ENCODE results near the gene NPTXR. TPM values are rescaled to one million over a fixed set of nuclear protein-coding genes. Genes with fewer than 3 reads are reported as not detected.

NPTXR gene
- polyA plus RNA-seq, 3 donors: 0.04 TPM; not detected in 2

- H3K9me3 Mint-ChIP-seq: peaks cover 0 to 2% (median 0%) of the 10 kb centered on the region in 7 donors
- no peak for TF ChIP-seq CTCF (IDR thresholded peaks at IDR 0.05)
- H3K27ac Mint-ChIP-seq: no peak overlapping the region
- H3K4me1 Mint-ChIP-seq: peaks cover 17% of the 10 kb centered on the region
- no peaks in the 10 kb centered on the region for H3K36me3 Mint-ChIP-seq
- H3K4me1 ChIP-seq (ENCODE audit: control insufficient read depth in 1 of 2, insufficient read depth in 2 of 2, low read length in 2 of 2): peaks cover 9% of the 10 kb centered on the region in 2 donors
- H3K36me3 ChIP-seq (replicated peaks in 1 of 2; ENCODE audit: control insufficient read depth in 1 of 2, insufficient read depth in 2 of 2, low read length in 2 of 2): no peaks in the 10 kb centered on the region
- no peak overlapping the region for H3K4me3 ChIP-seq (replicated peaks in 1 of 3; ENCODE audit: low read depth in 2 of 3, low read length in 3 of 3)
- H3K4me2 ChIP-seq (replicated peaks; ENCODE audit: extremely low read depth, low read length, poor library complexity, severe bottlenecking): no peak overlapping the region
- DNase-seq: no peak
- no peak overlapping the region for H3K9ac ChIP-seq (ENCODE audit: insufficient read depth, low read length, poor library complexity, severe bottlenecking)
- H3K9me3 ChIP-seq (replicated peaks in 1 of 2; ENCODE audit: control insufficient read depth in 1 of 2, insufficient read depth in 1 of 2, low read length in 2 of 2): no peaks in the 10 kb centered on the region
- H3K27me3 ChIP-seq (ENCODE audit: control insufficient read depth in 2 of 2, insufficient read depth in 2 of 2, low read length in 2 of 2): no peaks in the 10 kb centered on the region
- peaks cover 8 to 10% (median 8%) of the 10 kb centered on the region in 3 donors for H3K27me3 Mint-ChIP-seq (ENCODE audit: low read depth in 3 of 3)
- intact Hi-C loops (cut with micrococcal nuclease): no loop called here
- no peaks in the 10 kb centered on the region for H3K79me2 ChIP-seq (ENCODE audit: insufficient read depth, low read length)
- H4K20me1 ChIP-seq (ENCODE audit: insufficient read depth, low read length): no peaks in the 10 kb centered on the region
- peak overlapping the region; percentile 7 for H2AFZ ChIP-seq (ENCODE audit: insufficient read depth, low read depth, low read length, poor library complexity, severe bottlenecking)
- H3K4me3 Mint-ChIP-seq: peak overlapping the region in 1 of 2 donors; percentile 46
- 3% methylated on average over 9 of the region's 9 CpGs for WGBS (ENCODE audit: insufficient coverage)
- H3K27ac ChIP-seq (ENCODE audit: low read depth in 1 of 2, low read length in 2 of 2): no peak overlapping the region
Measured at GRCh38 chr22:38881464-38881871, 37.6 kb upstream of the NPTXR start.

GRCh38 chr22:38879961-38880360, 36.1 kb upstream of the NPTXR start:
- DNase-seq: no peak
- Mint-ChIP-seq H3K9me3 (peaks cover 0 to 2% (median 0%) of the 10 kb centered on the region in 7 donors), H3K36me3 (no peaks in the 10 kb centered on the region), H3K27me3 (ENCODE audit: low read depth in 3 of 3) (peaks cover 10 to 16% (median 14%) of the 10 kb centered on the region in 3 donors), H3K27ac (no peak overlapping the region), H3K4me3 (no peak overlapping the region), H3K4me1 (peaks cover 17% of the 10 kb centered on the region)
- no peak overlapping the region for H3K27ac ChIP-seq (ENCODE audit: low read depth in 1 of 2, low read length in 2 of 2)
- H2AFZ ChIP-seq (ENCODE audit: insufficient read depth, low read depth, low read length, poor library complexity, severe bottlenecking): no peak overlapping the region
- intact Hi-C loops (cut with micrococcal nuclease): loop anchor here in 1 of 2 donors (10.0 kb wide), 2 partner anchors 125 to 445 kb away; no protein-coding TSS in a partner anchor
- H4K20me1 ChIP-seq (ENCODE audit: insufficient read depth, low read length): no peaks in the 10 kb centered on the region
- peaks cover 9% of the 10 kb centered on the region in 2 donors for H3K4me1 ChIP-seq (ENCODE audit: control insufficient read depth in 1 of 2, insufficient read depth in 2 of 2, low read length in 2 of 2)
- no peak for TF ChIP-seq CTCF (IDR thresholded peaks at IDR 0.05)
- H3K9ac ChIP-seq (ENCODE audit: insufficient read depth, low read length, poor library complexity, severe bottlenecking): no peak overlapping the region
- H3K9me3 ChIP-seq (replicated peaks in 1 of 2; ENCODE audit: control insufficient read depth in 1 of 2, insufficient read depth in 1 of 2, low read length in 2 of 2): no peaks in the 10 kb centered on the region
- H3K4me3 ChIP-seq (replicated peaks in 1 of 3; ENCODE audit: low read depth in 2 of 3, low read length in 3 of 3): no peak overlapping the region
- H3K36me3 ChIP-seq (replicated peaks in 1 of 2; ENCODE audit: control insufficient read depth in 1 of 2, insufficient read depth in 2 of 2, low read length in 2 of 2): no peaks in the 10 kb centered on the region
- no peaks in the 10 kb centered on the region for H3K79me2 ChIP-seq (ENCODE audit: insufficient read depth, low read length)
- peaks cover 0 to 2% of the 10 kb centered on the region in 2 donors for H3K27me3 ChIP-seq (ENCODE audit: control insufficient read depth in 2 of 2, insufficient read depth in 2 of 2, low read length in 2 of 2)
- H3K4me2 ChIP-seq (replicated peaks; ENCODE audit: extremely low read depth, low read length, poor library complexity, severe bottlenecking): no peak overlapping the region
- WGBS (ENCODE audit: insufficient coverage): no CpG with 5 or more reads among the region's 5 CpGs
